ENCODE results near the gene RASA3. TPM values are rescaled to one million over a fixed set of nuclear protein-coding genes. Genes with fewer than 3 reads are reported as not detected.
"Not testable (repeated sequence)": the region's sequence is repeated elsewhere in the genome, so short reads cannot be mapped to it uniquely, and the experiment has no call there.

Gene RASA3
- total and polyA plus RNA-seq, 2 of the 8 experiments (the other 6 are each of a cell fraction or from before 2014, with no cell fraction given): 7.5 to 21.9 TPM

- no peak for TF ChIP-seq PHF8 (conservative IDR thresholded peaks at IDR 0.05; ENCODE audit: low read depth, low read length)
- TF ChIP-seq FOSL1 (IDR thresholded peaks at IDR 0.05; ENCODE audit: insufficient read depth, low read depth, low read length): no peak
- TF ChIP-seq RNF2 (IDR thresholded peaks at IDR 0.05; ENCODE audit: borderline replicate concordance, low read depth, low read length, missing control alignments, poor library complexity, severe bottlenecking): no peak
- no peak for TF ChIP-seq TAF1 (IDR thresholded peaks at IDR 0.05; ENCODE audit: low read depth, low read length)
- no peak for TF ChIP-seq RBBP5 (IDR thresholded peaks at IDR 0.05; ENCODE audit: borderline replicate concordance, low read depth, low read length)
- no peak for TF ChIP-seq USF2 (IDR thresholded peaks at IDR 0.05; ENCODE audit: low read length)
Observed at GRCh38 chr13:114134111-114134943, 1.9 kb upstream of the RASA3 start (continued).

GRCh38 chr13:114133552-114133951 is 1.1 kb upstream of the RASA3 start:
- H4K8ac ChIP-seq (ENCODE audit: extremely low read depth, insufficient read depth, low read length); H3K56ac ChIP-seq (replicated peaks; ENCODE audit: insufficient read length, low read depth, low read length); H2BK12ac ChIP-seq (ENCODE audit: low read depth, low read length); H4K5ac ChIP-seq (ENCODE audit: insufficient read length, low read depth, low read length); H2AFZ ChIP-seq (ENCODE audit: low read length); H2BK5ac ChIP-seq (ENCODE audit: low read depth, low read length); H2AK5ac ChIP-seq (ENCODE audit: low read depth, low read length); H3K36me3 ChIP-seq (ENCODE audit: control insufficient read depth in 2 of 4, insufficient read depth in 4 of 4, low read length in 3 of 4); H3K4me3 ChIP-seq (ENCODE audit: extremely low read depth in 1 of 4, insufficient read depth in 2 of 4, low read depth in 3 of 4, low read length in 4 of 4); H4K20me1 ChIP-seq (replicated peaks in 1 of 2; ENCODE audit: control insufficient read depth in 1 of 2, insufficient read depth in 2 of 2, low read length in 2 of 2); H3K14ac ChIP-seq (ENCODE audit: insufficient read length); H2BK20ac ChIP-seq (ENCODE audit: low read length); POLR2A ChIA-PET (ENCODE audit: partially characterized antibody); H3K79me1 ChIP-seq (ENCODE audit: low read depth, low read length); H3K9me3 ChIP-seq (ENCODE audit: insufficient read depth in 2 of 2, low read depth in 1 of 2, low read length in 1 of 2); FAIRE-seq; DNase-seq (ENCODE audit: low read depth in 1 of 2, low spot score in 2 of 2); CTCF ChIA-PET (ENCODE audit: partially characterized antibody); H3K9ac ChIP-seq (replicated peaks in 1 of 4; ENCODE audit: extremely low read depth in 1 of 4, low read depth in 3 of 4, low read length in 3 of 4); H2BK15ac ChIP-seq (ENCODE audit: low read length); H3K27ac ChIP-seq (ENCODE audit: low read depth, low read length); H3K18ac ChIP-seq (ENCODE audit: extremely low read depth, low read length); H3K4ac ChIP-seq (replicated peaks; ENCODE audit: insufficient read length, low read depth, low read length); H2BK120ac ChIP-seq (replicated peaks; ENCODE audit: low read depth, low read length); H3K23ac ChIP-seq (ENCODE audit: insufficient read length); H3K4me2 ChIP-seq (ENCODE audit: insufficient read depth in 1 of 2, low read depth in 2 of 2, low read length in 2 of 2); H4K91ac ChIP-seq (replicated peaks; ENCODE audit: insufficient read length, low read length): not testable (repeated sequence)
- H3K27me3 ChIP-seq (replicated peaks in 1 of 4; ENCODE audit: control insufficient read depth in 3 of 4, extremely low read depth in 1 of 4, insufficient read depth in 3 of 4, low read length in 3 of 4): peaks cover 0 to 13% (median 10%) of the 10 kb centered on the region in 4 experiments; a peak in 5 of 7 replicates
- H3K23me2 ChIP-seq (ENCODE audit: low read depth, low read length): peaks cover 20% of the 10 kb centered on the region
- WGBS, 2 experiments (ENCODE audit: extremely low coverage in 1 of 2, insufficient coverage in 1 of 2, insufficient read length in 1 of 2, insufficient replicate concordance in 2 of 2, low coverage in 1 of 2, low lambda C conversion rate in 2 of 2, missing lambda C conversion rate in 1 of 2): 100% methylated on average over 1 of the region's 7 CpGs; no CpG with 5 or more reads in 1 of the 2 experiments
- peaks cover 11 to 26% (median 22%) of the 10 kb centered on the region in 4 experiments for H3K4me1 ChIP-seq (replicated peaks in 1 of 4; ENCODE audit: control insufficient read depth in 3 of 4, insufficient read depth in 4 of 4, low read length in 3 of 4)
- H3K79me2 ChIP-seq (ENCODE audit: control insufficient read depth in 1 of 2, insufficient read depth in 2 of 2, low read length in 2 of 2): peaks cover 0 to 19% of the 10 kb centered on the region in 2 experiments; a peak in 2 of 4 replicates
